Retina (tissue), 1 donor: ENCODE results near the gene HOXD9.
A peak's percentile ranks its signal among the peaks of the same experiment; 100 is the strongest.

Experiments
- DNase-seq: peaks from one replicate; pipeline ENCODE4 v3.0.0-alpha.2; 2016

HOXD9 gene

DNA sequence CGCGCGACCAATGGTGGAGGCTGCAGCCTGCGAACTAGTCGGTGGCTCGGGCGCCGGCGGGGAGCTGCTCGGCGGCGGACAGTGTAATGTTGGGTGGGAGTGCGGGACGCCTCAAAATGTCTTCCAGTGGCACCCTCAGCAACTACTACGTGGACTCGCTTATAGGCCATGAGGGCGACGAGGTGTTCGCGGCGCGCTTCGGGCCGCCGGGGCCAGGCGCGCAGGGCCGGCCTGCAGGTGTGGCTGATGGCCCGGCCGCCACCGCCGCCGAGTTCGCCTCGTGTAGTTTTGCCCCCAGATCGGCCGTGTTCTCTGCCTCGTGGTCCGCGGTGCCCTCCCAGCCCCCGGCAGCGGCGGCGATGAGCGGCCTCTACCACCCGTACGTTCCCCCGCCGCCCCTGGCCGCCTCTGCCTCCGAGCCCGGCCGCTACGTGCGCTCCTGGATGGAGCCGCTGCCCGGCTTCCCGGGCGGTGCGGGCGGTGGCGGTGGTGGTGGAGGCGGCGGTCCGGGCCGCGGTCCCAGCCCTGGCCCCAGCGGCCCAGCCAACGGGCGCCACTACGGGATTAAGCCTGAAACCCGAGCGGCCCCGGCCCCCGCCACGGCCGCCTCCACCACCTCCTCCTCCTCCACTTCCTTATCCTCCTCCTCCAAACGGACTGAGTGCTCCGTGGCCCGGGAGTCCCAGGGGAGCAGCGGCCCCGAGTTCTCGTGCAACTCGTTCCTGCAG is at the start of gene HOXD9:
Gene HOXD9, plus strand, starts transcription at position 37 of the 728 bp plus-strand sequence. Its CDS starts 50 bp downstream, at position 87.
- DNase-seq = no peak

DNA sequence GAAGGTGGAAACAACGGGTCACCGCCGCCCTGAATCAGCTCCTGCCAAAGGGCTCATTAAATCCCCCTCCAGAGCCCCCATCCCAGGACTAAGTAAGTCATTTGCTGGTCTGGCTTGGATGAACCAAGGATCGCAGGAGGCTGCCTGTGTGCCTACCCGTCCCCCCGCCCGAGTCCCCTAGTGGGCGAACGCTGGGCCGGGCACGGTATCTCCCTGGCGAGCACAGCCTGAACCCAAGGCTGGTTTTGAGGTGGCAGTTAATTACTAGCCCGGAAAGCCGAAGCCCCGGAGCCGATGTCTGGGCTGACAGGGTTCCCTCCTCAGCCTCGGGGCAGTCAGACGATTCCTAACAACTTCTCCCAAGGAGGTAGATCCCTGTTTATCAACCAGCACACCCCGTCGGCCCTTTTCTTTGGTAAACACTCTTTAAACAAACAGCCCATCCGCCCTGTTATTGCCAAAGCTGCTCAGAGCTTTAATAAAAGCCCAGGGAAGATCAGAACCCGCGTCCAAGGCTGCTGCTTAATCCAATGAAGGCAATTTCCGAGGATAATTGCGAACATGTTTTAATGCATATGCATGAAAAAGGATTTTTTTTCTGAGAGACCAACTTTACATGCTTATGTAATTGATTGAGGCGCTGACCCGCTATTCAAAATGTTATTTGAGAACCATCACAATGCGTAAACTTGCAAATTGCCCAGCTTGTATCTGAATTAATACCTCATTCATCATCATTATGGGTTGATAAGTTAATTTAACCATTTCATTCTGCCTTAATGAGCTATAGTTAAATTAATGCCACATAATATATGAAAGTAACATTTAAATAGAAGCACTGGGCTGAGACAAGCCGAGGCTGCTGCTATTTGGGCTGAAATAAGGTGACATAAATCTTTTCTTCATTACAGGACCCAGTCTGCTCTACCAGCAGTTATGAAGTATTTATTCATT is 49.3 kb upstream of the HOXD9 start:
- DNase-seq = peak; percentile 63

DNA sequence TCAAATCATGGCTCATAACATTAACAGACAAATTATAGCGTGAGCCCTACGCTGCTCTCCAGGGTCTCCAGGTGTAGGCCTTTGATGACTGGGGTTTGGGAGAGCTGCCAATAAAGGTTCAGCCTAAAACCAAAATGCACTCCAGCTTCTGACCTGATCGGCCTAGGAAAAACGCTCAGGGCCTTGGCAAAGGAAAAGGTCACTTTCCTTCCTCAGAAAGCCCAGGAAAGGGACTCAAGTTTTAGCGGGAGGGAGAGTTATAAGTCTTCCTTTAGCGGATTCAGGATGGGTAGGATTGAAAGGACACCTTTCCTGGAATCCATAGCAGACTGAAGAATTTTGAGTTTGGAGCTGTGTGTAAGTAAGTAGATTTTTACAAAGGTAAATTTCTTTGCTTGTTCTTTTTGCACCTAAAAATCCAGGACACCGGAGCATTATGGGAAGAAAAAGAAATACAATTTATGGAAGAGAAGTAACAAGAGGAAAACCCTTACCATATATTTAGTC is 47.5 kb upstream of the HOXD9 start:
- DNase-seq = peak; percentile 43

GRCh38 chr2:176075481-176075880 is 47.0 kb upstream of the HOXD9 start:
- DNase-seq = peak; percentile 72

DNA sequence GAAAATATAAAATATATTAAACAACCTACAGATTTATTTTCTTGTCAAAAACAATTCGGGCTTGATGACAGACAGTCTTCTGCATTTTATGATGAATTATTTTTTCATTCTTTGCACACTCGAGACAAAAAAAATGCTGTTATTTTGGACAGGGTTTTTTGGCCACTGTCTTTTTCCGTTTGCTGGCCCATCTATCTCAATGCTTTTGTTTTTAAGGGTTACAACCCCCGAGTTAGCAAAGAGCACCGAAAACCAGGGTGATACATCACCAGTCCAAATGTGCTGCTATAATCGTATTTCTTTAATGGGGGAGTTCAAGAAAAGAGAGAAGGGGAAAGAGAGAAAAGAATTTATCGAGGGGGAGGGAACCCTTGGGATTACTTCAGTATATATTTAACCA is 46.5 kb upstream of the HOXD9 start:
- peak; percentile 45 for DNase-seq

DNA sequence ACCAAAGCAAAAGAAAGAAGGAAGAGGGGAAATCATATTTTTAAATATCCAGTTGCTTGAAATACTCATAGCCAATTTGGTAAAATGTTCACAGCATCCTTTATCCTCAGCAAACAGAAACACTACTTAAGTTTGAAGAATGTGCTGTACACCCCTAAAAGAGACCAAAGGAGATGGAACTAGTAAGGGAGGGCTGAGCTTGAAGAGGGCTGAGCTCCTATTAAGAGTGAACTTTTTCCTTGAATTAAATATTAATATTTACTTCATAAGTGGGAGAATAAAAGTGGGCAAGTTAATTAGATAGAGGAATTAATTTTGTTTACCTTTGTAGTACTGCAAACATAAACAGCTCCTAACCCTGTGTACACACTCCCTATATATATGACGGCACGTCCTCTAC is 45.7 kb upstream of the HOXD9 start:
- DNase-seq = no peak

DNA sequence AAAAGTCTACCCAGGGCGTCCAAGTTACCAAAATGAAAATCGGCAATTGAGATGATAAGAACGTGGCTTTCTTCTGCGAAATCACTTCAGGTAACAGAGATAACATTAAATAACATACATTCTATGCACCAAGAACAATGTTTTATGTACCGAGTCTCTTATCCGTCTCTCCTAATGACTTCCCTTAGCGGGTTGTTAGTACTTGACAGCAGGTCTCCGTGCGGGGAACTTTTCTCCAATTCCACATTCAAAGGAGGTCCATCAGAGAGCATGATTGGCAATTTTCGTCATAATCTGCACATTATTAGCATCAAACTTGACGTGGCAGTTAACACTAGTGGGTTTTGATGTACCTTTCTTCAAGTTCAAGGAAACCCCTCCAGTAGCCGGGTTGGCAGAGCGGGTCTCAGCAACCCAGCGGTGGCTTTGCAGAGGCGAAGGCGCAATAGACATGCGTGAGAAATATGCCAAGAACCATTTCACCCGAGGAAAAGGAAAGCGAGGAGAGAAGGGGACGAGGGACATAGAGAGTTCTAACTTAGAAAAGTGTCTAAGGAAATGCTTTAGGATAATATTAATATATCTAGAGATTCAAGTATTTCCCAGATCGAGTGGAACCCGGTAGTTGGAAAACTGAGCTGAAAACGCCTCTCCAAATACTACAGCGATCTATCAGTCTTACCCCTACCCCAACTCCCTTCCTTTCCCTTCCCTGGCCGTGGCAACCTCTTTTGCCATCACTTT is 43.8 kb upstream of the HOXD9 start:
- peak; percentile 67 for DNase-seq

DNA sequence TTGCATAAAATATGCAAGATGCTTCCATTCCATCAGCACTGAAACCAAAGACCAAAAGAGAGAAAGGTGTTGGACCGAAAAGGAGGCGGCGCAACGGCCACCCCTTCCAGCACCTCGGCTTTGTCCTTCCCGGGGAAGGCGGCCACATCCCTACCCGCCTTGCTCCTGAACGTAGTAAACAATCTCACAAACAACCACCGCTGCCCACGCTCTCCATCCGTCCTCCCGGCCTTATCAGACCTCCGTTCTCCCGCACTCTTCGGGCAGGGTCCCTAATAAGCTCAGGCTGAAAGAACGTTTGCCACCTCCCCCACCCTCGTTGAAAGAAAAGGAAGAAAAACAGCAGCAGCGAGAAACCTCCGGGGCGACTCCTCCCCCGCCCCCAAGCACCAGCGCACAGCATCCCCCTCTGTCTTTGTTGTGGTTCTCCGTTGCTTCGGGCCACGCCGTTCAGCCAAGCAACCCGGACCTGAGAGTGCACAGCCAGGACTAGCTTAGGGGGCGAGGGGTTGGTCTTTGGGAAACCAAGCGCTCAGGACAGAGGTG is 43.2 kb upstream of the HOXD9 start:
- DNase-seq = no peak

GRCh38 chr2:176079831-176080539 is 42.5 kb upstream of the HOXD9 start:
- DNase-seq = peak; percentile 84

DNA sequence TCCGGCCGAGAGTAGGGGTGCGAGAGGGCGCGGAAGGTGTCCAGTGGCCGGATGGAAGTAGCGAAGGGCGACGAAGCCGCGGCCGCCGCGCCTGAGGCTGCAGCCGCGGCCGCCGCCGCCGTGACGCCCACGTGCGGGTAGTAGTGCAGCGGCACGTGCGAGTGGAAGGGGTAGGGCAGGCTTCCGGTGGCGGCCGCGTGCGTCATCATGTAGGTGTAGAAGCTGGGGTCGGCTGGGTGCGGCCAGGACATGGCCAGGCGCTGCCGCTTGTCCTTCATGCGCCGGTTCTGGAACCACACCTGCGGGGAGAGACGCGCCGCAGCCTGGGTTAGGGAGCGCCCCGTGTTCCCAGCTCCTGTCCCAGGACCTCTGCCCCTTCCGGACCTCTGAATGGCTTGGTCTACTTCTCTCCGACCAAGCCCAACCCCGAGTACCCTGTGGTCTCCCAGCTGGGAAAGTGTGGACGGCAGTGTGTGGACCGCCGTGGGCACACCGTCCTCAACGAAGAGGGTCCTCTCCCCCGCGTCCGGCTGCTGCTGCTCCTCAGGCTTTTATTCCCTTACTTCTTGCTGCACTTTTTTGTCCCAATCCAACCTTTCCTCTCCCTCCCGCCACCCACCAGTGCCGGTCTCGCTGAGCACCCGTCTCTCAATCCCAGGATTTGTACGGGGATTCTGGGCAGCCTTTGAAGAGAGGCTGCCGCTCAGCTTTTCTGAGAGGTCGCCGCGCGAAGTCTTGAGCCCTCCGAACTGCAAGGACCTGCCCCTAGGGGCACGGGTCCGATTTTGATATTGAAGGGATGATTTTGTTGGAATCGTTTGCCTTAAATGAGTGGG is 41.8 kb upstream of the HOXD9 start:
- DNase-seq = peak; percentile 85

DNA sequence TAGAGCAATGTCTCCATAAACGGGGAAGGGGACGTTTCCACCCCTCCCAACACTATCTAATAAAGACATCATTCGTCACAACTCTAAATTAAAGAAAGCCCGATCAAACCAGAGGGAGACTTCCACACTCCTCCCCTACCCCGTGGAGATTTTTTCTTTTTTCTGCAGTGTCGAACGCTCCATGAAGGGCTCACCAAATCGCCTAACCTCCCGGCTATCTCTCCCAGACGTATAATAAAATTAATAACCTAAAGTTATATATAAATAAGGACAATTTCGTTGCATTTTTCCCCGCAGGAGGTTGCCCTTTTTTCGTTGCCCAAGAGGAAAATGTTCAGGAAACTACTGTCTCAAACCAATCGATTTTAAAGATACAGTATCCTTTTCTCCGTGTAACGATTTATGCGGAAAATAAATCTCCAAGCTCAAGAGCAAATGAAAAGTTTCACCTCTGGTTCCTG is 41.1 kb upstream of the HOXD9 start:
- no peak for DNase-seq

DNA sequence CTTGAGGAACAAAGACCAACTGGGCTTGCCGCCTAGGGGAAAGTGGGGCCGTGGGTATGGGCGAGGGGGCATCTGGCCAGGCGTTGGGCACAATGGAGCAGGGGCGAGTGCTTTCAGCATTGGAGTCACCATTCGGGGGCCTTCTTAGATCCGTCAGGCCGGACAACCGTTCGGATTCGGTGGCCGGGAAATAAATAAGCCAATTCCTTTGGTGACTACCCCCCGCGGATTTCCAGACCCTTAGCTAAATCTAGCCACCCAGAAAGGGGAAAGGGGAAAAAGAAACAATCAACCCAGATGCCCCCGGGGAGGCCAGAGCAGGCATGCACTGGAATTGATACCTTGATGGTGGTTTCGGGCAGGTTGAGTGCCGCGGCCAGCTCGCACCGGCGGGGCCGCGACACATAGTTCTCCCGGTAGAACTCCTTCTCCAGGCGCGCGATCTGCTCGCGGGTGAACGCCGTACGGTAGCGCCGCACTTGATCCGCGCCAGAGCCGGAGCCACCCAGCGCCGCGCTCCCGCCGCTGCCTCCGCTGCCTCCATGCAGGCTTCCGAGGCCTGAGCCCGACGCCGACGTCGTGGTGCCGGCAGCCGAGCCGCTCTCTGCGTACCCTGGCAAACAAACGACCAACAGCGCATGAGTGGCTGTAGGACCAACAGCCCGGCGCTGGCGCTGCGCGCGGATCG is 40.5 kb upstream of the HOXD9 start:
- DNase-seq = peak; percentile 87

DNA sequence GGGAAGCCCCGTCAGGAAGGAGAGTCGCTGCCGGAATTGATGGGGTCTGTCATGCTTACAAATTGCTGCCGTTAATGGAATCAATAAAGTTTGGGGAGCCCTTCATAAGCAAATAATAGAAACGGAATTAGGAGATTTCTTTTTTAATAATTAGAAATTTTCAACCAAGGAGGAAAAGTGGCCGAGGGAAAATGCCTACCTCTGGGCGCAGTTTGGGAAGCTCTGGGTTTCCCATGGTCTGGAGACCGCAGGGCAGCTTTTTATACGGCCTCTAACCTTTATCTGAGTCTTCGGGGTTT is 40.0 kb upstream of the HOXD9 start:
- DNase-seq = no peak

GRCh38 chr2:176082824-176083751 is 39.4 kb upstream of the HOXD9 start:
- DNase-seq = peak; percentile 77

DNA sequence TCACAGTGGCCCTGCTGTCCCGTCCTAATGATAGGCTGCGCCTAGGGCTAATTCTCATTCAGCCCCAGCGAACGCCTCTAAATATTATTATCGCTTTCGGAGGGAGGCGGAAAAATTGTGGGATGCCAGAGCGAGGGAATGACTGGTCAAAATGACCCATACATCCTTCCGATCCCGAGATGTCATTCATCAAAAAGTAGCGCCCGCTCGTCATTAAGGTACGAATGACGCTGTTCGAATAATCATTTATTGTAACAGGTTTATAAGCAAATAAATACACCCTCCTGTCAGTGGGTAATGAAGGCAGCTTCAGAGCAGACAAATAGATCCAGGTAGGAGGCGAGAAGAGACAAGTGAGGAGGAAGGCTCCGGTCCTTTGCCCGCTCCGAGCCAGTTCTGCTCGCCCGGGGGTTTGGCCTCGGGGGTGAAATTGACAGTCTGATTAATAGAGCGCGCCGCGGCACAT is 38.7 kb upstream of the HOXD9 start, which contains the start of gene EVX2:
Gene EVX2, minus strand, starts transcription at position 167 of the 466 bp plus-strand sequence. CDS start 186 bp downstream, outside the sequence.
- DNase-seq = peak; percentile 64

DNA sequence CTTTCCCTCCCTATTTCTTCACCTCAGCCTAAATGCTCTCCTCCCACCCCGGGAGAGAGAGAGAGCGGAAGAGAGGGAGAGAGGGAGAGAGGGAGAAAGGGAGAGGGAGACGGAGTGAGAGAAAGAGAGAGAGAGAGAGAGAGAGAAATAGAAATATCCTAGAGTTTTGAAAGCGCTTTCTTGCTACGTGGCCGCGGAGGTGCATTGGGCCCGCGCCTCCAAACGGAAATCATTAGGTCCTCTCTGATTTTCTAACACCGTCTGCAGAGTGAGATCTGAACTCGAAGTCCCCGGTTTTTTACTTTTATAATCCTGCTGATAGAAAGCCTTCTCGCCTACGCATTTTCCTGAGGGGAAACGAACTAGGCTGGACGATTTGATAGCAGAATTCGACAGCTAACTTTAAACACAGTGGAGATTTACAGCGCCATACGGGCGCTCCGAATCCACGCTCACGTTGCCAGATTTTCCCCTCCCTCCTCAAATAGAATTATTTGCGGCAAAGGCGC is 37.9 kb upstream of the HOXD9 start:
- DNase-seq = peak; percentile 73

GRCh38 chr2:176085120-176085788 is 37.3 kb upstream of the HOXD9 start:
- DNase-seq = peak; percentile 70
